NT2/D1 (cell line): ENCODE results near the gene WNT3A.

Source experiments
- SUZ12 ChIP-seq: IDR thresholded peaks from 2 replicates; pipeline ENCODE4 v1.6.1; 2011; ENCODE audit not compliant: insufficient read length, insufficient read depth; ENCODE audit errors: extremely low read depth
- YY1 ChIP-seq: IDR thresholded peaks from 2 replicates; pipeline ENCODE4 v1.6.1; 2011; ENCODE audit not compliant: insufficient read length, insufficient read depth
- ZNF274 ChIP-seq: IDR thresholded peaks from 2 replicates; pipeline ENCODE4 v1.6.1; 2011; ENCODE audit warnings: mild to moderate bottlenecking, low read depth, low read length

- TF ChIP-seq ZNF274 (no peak), YY1 (no peak), SUZ12 (no peak)
Observed at GRCh38 chr1:228030451-228031201, 23.8 kb downstream of the WNT3A start.
